Hindlimb muscle (tissue), 1 donor: ENCODE measurements around the gene BACH2. TPM values are rescaled to one million over a fixed set of nuclear protein-coding genes. Genes with fewer than 3 reads are reported as not detected.
"Not testable (repeated sequence)": the region's sequence is repeated elsewhere in the genome, so short reads cannot be mapped to it uniquely, and the experiment has no call there.

ENCODE experiments used
- DNase-seq: peaks from one replicate; pipeline ENCODE4 v3.0.0-alpha.2; 2013
- polyA plus RNA-seq: library from polyadenylated mRNA; unstranded; fragments of 120-200 nt; gene quantifications from one replicate; pipeline ENCODE4 v1.2.1, GENCODE V29; 2013; ENCODE audit not compliant: insufficient read length

BACH2 gene
- polyA plus RNA-seq, 1 donor, result 6.0 TPM

- DNase-seq, result no peak
These were observed 365.9 kb downstream of the BACH2 start for GRCh38 chr6:89930789-89931188.

GRCh38 chr6:89928604-89929003 lies 368.0 kb downstream of the BACH2 start:
- DNase-seq, result no peak

GRCh38 chr6:89927791-89928550 lies 368.7 kb downstream of the BACH2 start:
- no peak for DNase-seq

GRCh38 chr6:89927264-89927663 lies 369.4 kb downstream of the BACH2 start:
- DNase-seq, result no peak

- no peak for DNase-seq
These were observed 370.8 kb downstream of the BACH2 start for GRCh38 chr6:89925826-89926225.

GRCh38 chr6:89924231-89924630 lies 372.4 kb downstream of the BACH2 start:
- no peak for DNase-seq

- no peak for DNase-seq
These were observed 375.0 kb downstream of the BACH2 start for GRCh38 chr6:89921691-89922090.

- DNase-seq, result no peak
These were observed 375.4 kb downstream of the BACH2 start for GRCh38 chr6:89921197-89921596.

GRCh38 chr6:89917801-89918366 lies 378.8 kb downstream of the BACH2 start:
- DNase-seq, result no peak

- DNase-seq, result no peak
These were observed 379.4 kb downstream of the BACH2 start for GRCh38 chr6:89917216-89917615.

GRCh38 chr6:89916136-89916920 lies 380.3 kb downstream of the BACH2 start:
- no peak for DNase-seq

GRCh38 chr6:89910902-89911240 lies 385.8 kb downstream of the BACH2 start:
- DNase-seq, result no peak

- not testable (repeated sequence) for DNase-seq
These were observed 386.4 kb downstream of the BACH2 start for GRCh38 chr6:89910001-89910901.

- DNase-seq, result peak; percentile 73
These were observed 401.3 kb downstream of the BACH2 start for GRCh38 chr6:89895276-89895874.

GRCh38 chr6:89894169-89894568 lies 402.5 kb downstream of the BACH2 start, which contains the start of gene GJA10:
Gene GJA10, plus strand, starts transcription at chr6:89894469. Its CDS starts 0 bp downstream, at chr6:89894469.
- no peak for DNase-seq

GRCh38 chr6:89892577-89892976 lies 404.1 kb downstream of the BACH2 start:
- not testable (repeated sequence) for DNase-seq

GRCh38 chr6:89890845-89891528 lies 405.7 kb downstream of the BACH2 start:
- DNase-seq, result not testable (repeated sequence)

- DNase-seq, result no peak
These were observed 407.8 kb downstream of the BACH2 start for GRCh38 chr6:89888871-89889270.

GRCh38 chr6:89888138-89888514 lies 408.5 kb downstream of the BACH2 start:
- no peak for DNase-seq

- no peak for DNase-seq
These were observed 409.0 kb downstream of the BACH2 start for GRCh38 chr6:89887452-89888137.
